ENCODE data around the gene SPEM2. TPM values are rescaled to one million over a fixed set of nuclear protein-coding genes. Genes with fewer than 3 reads are reported as not detected.

SPEM2 gene
- polyA plus RNA-seq, 2 of the 4 experiments (the other 2 are of a cell fraction) = not detected

DNA sequence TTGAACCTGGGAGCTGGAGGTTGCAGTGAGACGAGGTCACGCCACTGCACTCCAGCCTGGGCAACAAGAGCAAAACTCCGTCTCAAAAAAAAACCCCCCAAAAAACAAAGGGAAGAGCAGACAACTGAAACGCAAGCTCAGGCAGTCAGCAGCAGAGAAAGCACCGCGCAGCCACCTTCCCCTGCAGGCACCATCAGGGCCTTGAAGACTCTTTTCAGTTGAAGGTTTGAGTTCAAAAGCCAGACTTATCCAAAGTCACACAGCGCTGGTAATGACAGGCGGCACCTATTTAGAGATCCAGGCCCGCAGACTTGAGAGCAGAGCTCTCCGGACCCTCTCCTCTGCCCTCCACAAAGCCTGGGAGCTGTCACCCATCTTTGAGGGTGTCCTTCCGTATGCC, 42.9 kb downstream of the SPEM2 start:
- H3K4me3 ChIP-seq = no peak overlapping the region
- TF ChIP-seq, protein P1, sequence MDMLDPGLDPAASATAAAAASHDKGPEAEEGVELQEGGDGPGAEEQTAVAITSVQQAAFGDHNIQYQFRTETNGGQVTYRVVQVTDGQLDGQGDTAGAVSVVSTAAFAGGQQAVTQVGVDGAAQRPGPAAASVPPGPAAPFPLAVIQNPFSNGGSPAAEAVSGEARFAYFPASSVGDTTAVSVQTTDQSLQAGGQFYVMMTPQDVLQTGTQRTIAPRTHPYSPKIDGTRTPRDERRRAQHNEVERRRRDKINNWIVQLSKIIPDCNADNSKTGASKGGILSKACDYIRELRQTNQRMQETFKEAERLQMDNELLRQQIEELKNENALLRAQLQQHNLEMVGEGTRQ (IDR thresholded peaks at IDR 0.05) = no peak
- no peak for TF ChIP-seq BHLHE40 (IDR thresholded peaks at IDR 0.05; ENCODE audit: low read depth, low read length)
- TF ChIP-seq, protein P2, sequence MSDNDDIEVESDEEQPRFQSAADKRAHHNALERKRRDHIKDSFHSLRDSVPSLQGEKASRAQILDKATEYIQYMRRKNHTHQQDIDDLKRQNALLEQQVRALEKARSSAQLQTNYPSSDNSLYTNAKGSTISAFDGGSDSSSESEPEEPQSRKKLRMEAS (IDR thresholded peaks at IDR 0.05) = no peak
- no peak for TF ChIP-seq EHMT2 (IDR thresholded peaks at IDR 0.05; ENCODE audit: low read depth)
- TF ChIP-seq RNF2 (IDR thresholded peaks at IDR 0.05; ENCODE audit: borderline replicate concordance, low read depth) = no peak
- TF ChIP-seq JUN (IDR thresholded peaks at IDR 0.05) = no peak
- no peaks in the 10 kb centered on the region for H3K9me3 ChIP-seq
- no peak overlapping the region for H3K4me2 ChIP-seq
- DNase-seq (ENCODE audit: low read depth in 1 of 2, low spot score in 1 of 2) (no peak), ATAC-seq (no peak), FAIRE-seq (no peak)
- ChIA-PET POLR2A (interaction anchor here (1.7 kb wide), 1 partner anchor 16 kb away, joined by 13 read pairs; the partner anchor contains the start of gene POLR2A), CTCF (interaction anchor here (1.5 to 30.1 kb wide), 2 partner anchors 10 to 27 kb away, joined by 6 to 342 read pairs; partner anchors contain the start of genes CHRNB1, FGF11 and TMEM102)
- peaks cover 24% of the 10 kb centered on the region for H3K4me1 ChIP-seq
- 95% methylated on average over 11 of the region's 11 CpGs for WGBS (ENCODE audit: missing lambda C conversion rate)
- H3K27ac ChIP-seq = no peak overlapping the region

DNA sequence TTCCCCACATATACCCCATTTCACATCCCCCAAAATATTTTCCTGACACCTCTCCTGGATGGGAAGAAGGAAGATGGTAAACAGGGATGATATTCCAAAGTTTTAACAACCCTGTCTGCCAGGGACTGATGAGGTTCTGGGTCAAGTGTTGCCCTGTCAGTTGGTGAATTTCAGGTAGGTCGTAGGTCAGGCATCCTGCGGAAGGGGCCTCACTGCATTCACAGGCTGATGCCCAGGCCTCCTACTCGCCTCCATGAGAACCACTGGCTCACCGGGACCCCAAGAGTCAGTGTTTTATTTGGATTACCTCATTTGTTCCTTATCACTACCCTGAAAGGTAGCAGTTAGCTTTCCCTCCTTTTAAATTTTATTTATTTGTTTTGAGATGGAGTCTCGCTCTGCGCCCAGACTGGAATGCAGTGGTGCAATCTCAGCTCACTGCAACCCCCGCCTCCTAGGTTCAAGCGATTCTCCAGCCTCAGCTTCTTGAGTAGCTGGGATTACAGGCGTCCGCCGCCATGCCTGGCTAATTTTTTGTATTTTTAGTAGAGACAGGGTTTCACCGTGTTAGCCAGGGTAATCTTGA, 43.5 kb downstream of the SPEM2 start:
- Histone ChIP-seq H3K9me3 (no peaks in the 10 kb centered on the region), H3K27ac (no peak overlapping the region), H3K4me1 (peaks cover 24% of the 10 kb centered on the region), H3K4me2 (no peak overlapping the region), H3K4me3 (no peak overlapping the region)
- DNase-seq (ENCODE audit: low read depth in 1 of 2, low spot score in 1 of 2) = no peak
- CTCF ChIA-PET = interaction anchor here (1.5 to 30.1 kb wide), 2 partner anchors 10 to 28 kb away, joined by 6 to 342 read pairs; partner anchors contain the start of genes CHRNB1, FGF11 and TMEM102
- ATAC-seq = no peak
- 78% methylated on average over 12 of the region's 12 CpGs for WGBS (ENCODE audit: missing lambda C conversion rate)
- TF ChIP-seq POLR2AphosphoS2 (conservative IDR thresholded peaks at IDR 0.05; ENCODE audit: low read length) = no peak
- TF ChIP-seq CHD4 (IDR thresholded peaks at IDR 0.05; ENCODE audit: borderline replicate concordance) = no peak
- TF ChIP-seq RAD21 (conservative IDR thresholded peaks at IDR 0.05 in 1 of 2, IDR thresholded peaks at IDR 0.05 in 1 of 2) = no peak
- no peak for TF ChIP-seq ZSCAN20 (CRISPR knock-in tag; IDR thresholded peaks at IDR 0.05)
- TF ChIP-seq, protein P1 (IDR thresholded peaks at IDR 0.05) = no peak
- TF ChIP-seq NR3C1 (IDR thresholded peaks at IDR 0.05) = no peak
- TF ChIP-seq CHD2 (IDR thresholded peaks at IDR 0.05; ENCODE audit: low read length, partially characterized antibody) = no peak
- TF ChIP-seq TP53 (CRISPR knock-in tag; IDR thresholded peaks at IDR 0.05) = no peak
- no peak for TF ChIP-seq FOXS1 (CRISPR knock-in tag; IDR thresholded peaks at IDR 0.05)
- no peak for TF ChIP-seq PHF8 (IDR thresholded peaks at IDR 0.05; ENCODE audit: borderline replicate concordance, low read depth)
- TF ChIP-seq NFE2L2 (conservative IDR thresholded peaks at IDR 0.05; ENCODE audit: low read length) = no peak
- TF ChIP-seq RCOR1 (IDR thresholded peaks at IDR 0.05; ENCODE audit: low read depth, low read length) = no peak
- TF ChIP-seq, protein P3, sequence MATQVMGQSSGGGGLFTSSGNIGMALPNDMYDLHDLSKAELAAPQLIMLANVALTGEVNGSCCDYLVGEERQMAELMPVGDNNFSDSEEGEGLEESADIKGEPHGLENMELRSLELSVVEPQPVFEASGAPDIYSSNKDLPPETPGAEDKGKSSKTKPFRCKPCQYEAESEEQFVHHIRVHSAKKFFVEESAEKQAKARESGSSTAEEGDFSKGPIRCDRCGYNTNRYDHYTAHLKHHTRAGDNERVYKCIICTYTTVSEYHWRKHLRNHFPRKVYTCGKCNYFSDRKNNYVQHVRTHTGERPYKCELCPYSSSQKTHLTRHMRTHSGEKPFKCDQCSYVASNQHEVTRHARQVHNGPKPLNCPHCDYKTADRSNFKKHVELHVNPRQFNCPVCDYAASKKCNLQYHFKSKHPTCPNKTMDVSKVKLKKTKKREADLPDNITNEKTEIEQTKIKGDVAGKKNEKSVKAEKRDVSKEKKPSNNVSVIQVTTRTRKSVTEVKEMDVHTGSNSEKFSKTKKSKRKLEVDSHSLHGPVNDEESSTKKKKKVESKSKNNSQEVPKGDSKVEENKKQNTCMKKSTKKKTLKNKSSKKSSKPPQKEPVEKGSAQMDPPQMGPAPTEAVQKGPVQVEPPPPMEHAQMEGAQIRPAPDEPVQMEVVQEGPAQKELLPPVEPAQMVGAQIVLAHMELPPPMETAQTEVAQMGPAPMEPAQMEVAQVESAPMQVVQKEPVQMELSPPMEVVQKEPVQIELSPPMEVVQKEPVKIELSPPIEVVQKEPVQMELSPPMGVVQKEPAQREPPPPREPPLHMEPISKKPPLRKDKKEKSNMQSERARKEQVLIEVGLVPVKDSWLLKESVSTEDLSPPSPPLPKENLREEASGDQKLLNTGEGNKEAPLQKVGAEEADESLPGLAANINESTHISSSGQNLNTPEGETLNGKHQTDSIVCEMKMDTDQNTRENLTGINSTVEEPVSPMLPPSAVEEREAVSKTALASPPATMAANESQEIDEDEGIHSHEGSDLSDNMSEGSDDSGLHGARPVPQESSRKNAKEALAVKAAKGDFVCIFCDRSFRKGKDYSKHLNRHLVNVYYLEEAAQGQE (IDR thresholded peaks at IDR 0.05) = no peak
- TF ChIP-seq HOXB5 (CRISPR knock-in tag; IDR thresholded peaks at IDR 0.05) = no peak
- TF ChIP-seq CBX2 (IDR thresholded peaks at IDR 0.05; ENCODE audit: borderline replicate concordance, low read depth) = no peak
- TF ChIP-seq, protein P2 (IDR thresholded peaks at IDR 0.05) = no peak
- FAIRE-seq = no peak
- POLR2A ChIA-PET = no interaction called here
